ENCODE measurements around the gene STX11.
A peak's percentile ranks its signal among the peaks of the same experiment; 100 is the strongest.
"Not testable (repeated sequence)": the region's sequence is repeated elsewhere in the genome, so short reads cannot be mapped to it uniquely, and the experiment has no call there.

Gene STX11

DNA sequence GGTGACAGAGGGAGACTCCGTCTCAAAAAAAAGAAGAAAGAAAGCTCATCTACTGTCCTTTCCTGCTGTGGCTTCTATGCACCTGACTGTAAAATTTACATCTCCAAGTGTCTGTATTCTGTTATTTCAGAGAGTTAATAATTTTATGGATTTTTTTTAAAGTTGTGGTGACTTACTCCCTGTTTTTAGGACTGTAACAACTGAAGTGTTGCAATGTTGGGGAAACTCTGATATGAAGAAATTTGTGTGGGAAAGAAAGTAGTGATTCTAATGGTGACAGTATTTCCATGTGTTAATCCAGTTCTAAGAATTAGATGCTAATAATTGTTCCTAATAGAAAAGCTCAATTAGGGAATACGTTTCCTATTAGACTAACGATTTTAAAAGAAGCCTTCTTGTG is 27.4 kb downstream of the STX11 start:
- DNase-seq (ENCODE audit: low read depth) = no peak

DNA sequence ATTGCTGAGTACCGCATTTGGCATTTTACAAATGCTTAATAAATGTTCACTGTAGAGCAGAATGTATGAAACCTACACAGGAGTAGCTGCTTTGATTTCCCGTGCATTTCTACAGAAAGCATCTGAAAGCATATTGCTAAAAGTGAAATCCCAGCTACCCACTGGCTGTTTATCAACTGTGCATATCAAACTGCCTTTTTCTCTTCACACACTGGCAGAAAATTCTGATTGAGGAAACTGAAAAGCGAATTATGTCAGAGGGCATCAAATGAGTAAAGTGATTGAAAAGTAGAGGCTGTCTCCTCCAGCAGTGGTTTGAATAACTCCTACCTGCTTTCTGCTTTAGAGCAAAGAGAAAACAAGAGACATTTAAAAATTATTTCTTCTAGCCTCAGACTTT is 28.0 kb downstream of the STX11 start:
- no peak for DNase-seq (ENCODE audit: low read depth)

DNA sequence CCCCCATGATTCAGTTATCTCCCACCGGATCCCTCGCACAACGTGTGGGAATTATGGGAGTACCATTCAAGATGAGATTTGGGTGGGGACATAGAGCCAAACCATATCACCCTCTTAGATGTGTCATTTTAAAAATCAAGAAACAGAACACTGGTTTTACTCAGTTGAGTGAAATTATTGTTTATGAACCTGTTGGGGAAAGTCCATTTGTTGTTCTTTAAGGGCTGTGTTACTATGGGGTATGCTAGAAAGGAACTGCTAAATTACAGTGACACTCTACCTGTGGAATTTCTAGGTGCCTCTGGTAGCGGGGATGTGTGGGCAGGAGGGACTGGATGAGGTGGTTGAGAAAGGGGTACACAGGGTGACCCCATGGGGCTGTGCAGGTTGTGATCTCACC is 28.9 kb downstream of the STX11 start:
- DNase-seq (ENCODE audit: low read depth) = no peak

DNA sequence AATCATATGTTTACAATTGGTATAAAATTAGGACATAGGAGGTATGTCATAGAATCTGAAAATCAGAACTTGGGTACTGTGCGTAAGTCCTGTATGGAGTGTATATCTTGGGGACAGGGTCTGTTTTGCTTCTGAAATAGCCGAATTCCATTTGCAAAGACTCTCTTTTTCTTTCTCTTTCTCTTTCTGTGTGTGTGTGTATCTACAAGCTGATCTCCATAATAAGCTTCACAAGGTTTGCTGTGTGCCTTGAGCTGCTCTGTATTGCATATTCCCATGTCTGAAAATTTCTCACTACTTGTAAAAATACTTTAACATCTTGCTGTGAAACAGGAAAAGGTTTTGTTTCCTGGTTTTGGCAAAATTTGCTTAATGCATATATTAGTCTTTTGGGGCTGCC is 29.5 kb downstream of the STX11 start:
- DNase-seq (ENCODE audit: low read depth) = no peak

DNA sequence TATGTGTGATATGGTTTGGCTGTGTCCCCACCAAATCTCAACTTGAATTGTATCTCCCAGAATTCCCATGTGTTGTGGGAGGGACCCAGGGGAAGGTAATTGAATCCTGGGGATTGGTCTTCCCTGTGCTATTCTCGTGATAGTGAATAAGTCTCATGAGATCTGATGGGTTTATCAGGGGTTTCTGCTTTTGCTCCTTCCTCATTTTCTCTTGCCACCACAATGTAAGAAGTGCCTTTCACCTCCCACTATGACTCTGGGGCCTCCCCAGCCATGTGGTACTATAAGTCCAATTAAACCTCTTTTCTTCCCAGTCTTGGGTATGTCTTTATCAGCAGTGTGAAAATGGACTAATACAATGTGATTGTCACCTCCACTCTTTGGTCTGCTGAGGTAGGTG is 30.0 kb downstream of the STX11 start:
- DNase-seq (ENCODE audit: low read depth) = not testable (repeated sequence)

DNA sequence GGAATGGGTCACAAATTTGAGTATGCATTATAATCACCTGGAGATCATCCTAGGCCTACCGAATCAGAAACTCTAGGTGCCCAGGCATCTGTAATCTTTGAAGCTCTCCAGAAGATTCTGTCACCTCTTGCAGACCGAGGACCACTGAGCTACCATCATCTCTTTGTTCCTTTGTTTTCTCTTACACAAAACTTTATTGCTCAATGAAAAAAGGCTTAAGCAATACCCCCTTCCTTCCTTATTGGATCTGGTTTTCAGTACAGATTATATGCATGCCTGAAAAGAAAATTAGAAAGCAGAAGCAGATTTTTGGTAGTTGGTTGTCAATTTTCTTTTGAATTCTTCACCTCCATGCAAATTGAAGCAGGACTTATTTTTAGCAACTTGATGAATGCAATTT is 31.3 kb downstream of the STX11 start:
- DNase-seq (ENCODE audit: low read depth) = no peak

DNA sequence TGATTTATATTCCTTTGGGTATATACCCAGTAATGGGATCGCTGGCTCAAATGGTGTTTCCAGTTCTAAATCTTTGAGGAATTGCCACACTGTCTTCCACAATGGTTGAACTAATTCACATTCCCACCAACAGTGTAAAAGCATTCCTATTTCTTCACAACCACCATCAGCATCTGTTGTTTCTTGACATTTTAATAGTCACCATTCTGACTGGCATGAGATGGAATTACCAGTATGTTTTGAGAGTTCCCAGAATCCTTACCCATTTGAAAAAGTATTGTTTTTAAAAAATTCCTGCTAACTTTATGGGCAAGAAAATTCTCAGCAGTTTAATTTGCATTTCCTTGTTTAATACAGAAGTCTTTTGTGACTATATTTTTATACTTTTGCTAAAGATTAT is 33.9 kb downstream of the STX11 start:
- not testable (repeated sequence) for DNase-seq (ENCODE audit: low read depth)

DNA sequence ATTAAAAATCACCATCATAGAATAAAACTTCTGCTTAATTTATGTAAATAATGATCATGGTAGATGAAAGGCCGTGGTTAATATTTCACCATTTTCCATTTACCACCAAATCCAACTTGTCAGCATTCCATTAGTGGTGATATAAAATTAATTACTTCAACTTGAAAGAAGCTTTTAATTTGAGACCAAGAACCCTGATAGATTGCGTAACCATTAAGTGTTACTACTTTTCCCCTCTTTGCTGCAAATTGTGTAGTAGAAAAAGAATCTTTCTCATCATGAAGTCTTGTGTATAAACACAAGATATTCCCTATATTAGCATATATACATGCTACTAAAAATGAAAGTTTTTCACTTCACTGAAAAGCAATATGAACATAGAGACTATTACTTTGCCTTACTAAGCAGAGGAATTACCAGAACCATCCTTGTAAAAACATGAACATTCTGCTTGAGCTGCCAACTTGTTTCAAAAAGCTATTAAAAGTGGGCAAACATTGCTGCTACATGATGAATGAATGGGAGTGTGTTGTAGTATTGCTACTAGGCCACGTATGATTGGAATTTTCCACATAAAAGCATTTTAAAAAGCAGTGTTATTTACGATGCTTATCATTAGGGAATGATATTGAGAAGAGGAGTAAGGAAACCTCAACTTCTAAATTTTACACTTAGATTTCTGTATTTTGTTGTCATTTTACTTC is 35.0 kb downstream of the STX11 start:
- DNase-seq (ENCODE audit: low read depth) = no peak

DNA sequence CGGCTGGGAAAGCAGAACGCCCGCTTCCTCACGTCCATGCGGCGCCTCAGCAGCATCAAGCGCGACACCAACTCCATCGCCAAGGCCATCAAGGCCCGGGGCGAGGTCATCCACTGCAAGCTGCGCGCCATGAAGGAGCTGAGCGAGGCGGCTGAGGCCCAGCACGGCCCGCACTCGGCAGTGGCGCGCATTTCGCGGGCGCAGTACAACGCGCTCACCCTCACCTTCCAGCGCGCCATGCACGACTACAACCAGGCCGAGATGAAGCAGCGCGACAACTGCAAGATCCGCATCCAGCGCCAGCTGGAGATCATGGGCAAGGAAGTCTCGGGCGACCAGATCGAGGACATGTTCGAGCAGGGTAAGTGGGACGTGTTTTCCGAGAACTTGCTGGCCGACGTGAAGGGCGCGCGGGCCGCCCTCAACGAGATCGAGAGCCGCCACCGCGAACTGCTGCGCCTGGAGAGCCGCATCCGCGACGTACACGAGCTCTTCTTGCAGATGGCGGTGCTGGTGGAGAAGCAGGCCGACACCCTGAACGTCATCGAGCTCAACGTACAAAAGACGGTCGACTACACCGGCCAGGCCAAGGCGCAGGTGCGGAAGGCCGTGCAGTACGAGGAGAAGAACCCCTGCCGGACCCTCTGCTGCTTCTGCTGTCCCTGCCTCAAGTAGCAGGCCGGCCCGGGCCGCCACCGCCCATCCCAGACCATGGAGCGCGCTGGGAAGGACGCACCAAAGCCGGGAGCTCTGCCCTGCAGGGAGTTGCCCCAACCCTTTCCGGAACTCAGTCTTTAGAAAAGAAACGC is 36.7 kb downstream of the STX11 start:
- DNase-seq (ENCODE audit: low read depth) = no peak

DNA sequence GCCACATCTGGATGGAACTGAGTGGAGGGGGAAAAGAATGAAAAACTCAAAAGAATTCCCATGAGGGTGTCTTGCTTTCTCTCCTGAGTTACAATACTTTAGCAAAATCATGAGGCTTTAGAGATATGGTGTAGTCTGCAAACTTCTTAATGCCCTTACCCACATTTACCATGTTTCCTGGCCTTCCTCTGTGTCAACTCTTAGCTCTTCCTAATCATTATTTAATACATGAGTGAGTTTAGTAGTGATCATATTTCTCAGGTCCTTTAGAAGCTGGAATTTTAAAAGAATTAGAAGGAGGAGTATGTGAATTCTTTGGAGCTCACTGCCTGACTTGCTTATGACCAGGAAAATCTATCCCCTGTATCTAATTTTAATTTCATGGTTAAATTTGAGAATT is 39.0 kb downstream of the STX11 start:
- DNase-seq (ENCODE audit: low read depth) = no peak

DNA sequence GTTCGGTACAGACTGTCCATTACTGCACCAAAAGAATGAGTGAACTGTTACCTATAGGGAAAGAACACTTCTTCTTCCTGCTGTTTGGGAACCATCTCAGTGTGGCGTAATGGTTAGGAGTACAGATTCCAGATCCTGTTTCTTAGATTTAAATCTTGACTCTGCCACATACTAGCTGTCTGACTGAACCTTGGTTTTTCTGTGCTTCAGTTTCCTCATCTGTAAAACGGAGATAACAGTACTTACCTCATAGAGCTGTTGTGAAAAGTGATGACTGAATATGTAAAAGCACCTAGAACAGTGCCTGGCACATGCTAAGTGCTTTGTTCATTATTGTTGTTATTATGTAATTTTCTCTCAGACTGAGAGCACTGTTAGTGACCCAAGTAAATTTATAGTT is 39.8 kb downstream of the STX11 start:
- no peak for DNase-seq (ENCODE audit: low read depth)

DNA sequence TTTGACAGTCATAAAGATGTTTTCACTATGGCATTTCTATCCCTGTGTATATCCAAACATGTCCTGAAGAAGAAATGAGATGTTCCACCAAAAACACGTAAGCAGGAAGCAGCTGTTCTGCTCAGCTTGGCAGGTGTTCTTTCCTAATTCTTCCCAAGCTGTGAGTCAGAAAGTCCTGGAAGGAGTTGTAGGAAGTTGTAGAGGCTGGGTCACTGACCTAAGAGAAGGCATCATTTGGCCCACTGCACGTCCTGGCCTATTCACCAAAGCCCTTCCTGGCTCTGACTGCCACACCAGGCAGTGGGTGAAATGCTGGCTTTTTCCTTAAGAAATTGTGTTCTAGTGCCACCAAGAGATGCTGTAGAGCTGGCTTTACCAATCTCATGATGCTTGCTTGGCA is 40.3 kb downstream of the STX11 start:
- DNase-seq (ENCODE audit: low read depth) = peak; percentile 62

DNA sequence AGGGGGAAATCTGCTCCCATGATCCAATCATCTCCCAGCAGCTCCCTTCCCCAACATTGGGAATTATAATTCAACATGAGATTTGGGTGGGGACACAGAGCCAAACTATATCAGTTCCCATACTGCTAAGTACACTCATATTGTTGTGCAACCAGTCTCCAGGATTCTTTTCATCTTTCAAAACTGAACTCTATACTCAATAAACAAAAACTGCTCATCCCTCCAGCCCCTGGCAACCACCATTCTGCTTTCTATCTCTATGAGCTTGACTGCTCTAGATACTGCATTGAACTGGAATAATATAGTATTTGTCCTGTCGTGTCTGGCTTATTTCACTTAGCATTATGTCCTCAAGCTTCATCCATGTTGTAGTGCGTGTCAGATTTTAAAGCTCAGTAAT is 42.9 kb downstream of the STX11 start:
- peak; percentile 33 for DNase-seq (ENCODE audit: low read depth)

DNA sequence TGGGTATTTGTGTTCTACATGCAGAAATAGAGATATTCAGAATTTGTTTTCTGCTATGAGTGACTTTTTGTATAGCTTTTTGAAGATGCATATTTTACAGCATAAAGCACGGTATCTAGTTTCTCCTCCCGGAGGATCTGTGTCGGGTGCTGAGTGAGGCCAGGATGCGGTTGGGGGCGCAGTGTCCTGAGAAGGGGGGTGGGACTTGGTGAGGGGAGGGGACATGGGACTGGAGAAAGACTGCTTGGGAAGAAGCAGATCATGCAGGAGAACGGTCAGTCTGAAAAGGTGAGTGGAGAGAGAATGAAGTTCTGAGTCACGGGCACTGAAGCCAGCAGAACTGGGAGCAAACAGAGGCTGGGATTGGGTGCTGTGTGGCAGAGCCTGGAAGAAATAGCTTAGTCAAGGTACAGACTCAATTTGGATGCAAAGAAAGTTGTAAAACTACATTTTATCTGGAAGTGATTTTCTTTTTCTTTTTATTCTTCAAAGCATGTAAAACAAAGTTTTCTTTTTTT is 44.0 kb downstream of the STX11 start:
- DNase-seq (ENCODE audit: low read depth) = peak; percentile 13

DNA sequence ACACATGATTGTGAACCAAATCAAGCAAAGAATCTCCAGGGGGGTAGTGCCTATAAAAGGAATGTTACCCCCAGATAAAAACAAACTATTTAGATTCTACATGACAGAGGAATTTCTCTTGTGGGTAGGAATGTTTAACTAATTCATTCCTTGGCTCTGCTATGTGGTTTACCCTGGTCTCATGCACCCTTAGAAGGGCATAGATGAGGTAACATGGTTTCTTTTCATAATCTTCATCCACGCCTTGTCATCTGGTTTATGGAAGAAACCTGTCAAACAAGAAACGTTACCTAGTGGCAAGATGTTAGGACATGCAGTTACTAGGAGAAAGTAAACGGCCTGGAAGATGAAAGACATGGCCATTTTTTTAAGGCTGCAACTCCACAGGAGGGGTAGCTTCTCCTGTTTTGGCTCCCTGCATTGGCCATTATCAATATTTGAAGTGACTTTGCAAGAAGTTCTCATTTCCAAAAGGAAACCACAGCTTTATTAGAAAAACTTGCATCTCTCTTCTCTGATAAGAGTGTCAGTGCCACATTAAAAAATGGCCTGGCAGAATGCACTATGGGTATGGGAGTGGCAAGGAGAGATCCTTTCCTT is 45.5 kb downstream of the STX11 start:
- DNase-seq (ENCODE audit: low read depth) = peak; percentile 61

DNA sequence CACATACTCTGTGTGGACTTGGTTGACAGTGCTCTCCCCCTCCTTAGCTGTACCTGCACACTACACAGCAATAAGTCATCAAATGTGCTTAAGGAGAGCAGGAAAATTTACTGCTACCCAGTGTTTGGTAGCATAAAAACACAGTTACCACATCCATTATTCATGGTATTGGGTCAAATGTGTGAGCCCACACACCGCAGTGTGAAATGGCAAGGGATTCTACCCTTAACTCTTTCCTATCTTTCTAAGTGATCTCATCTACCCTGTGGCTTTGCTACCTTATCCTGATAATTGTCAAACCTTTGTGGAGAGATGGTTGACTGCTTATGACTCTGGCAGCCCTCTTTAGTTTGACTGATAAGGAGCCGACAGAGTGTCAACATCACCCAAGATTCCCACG is 47.6 kb downstream of the STX11 start:
- DNase-seq (ENCODE audit: low read depth) = no peak

DNA sequence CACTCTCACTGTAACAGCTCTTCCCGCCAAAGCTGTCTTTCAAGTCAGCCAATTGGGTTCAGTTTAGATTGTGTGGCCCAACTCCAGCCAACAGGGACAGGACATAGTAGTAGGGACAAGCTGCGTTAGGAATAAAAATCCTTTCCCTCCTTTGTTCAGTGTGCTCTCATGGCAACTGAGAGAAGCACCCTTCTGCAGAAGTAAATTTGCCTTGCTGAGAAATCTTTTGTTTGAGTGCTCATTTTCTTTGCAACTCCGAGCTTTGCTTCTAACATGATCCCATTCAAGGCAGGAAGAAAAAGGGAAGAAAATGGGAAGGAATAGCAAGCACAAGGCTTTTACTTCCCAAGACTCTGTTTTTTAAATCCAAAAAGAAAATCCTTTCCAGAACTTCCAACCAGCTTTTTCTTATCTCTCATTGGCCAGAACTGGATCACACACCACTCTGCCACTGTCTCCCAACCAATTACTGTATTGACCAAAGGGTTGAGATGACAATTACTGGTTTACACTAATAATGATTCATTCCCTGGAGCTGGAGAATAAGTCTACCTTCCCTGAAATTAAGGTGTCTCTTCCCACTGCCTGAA is 52.7 kb downstream of the STX11 start:
- no peak for DNase-seq (ENCODE audit: low read depth)

DNA sequence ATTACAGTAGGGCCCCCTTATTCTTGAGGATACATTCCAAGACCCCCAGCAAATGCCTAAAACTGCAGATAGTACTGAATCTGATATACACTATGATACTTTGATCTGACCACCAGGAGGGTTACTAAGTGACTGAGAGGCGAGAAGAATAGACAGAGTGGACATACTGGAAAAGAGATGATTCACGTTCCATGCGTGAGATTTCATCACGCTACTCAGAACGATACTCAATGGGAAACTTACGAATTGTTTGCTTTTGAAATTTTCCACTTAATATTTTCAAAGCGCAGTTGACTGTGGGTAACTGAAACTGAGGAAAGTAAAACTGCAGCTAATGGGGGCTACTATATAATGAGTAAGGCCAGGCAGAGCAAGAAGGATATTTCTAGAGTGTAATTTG is 60.8 kb downstream of the STX11 start:
- DNase-seq (ENCODE audit: low read depth) = peak; percentile 37

DNA sequence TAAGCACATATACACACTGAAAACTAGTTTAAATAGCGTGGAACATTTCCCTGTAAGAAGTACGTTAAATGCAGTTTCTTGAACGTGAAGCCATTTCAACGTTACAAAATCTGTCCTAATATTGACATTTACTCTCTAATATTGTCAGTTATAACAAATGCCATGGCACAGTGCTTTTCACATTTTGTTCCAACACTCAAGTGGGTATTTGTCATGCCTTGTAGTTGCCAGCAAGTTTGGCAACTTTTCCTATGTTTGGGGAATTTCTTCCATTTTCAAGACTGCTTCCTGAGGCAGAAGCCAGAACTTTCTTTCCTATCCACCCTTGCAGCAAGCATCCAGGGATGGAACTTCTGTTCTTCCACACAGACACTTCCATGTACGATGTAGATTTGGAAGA is 63.0 kb downstream of the STX11 start:
- no peak for DNase-seq (ENCODE audit: low read depth)

DNA sequence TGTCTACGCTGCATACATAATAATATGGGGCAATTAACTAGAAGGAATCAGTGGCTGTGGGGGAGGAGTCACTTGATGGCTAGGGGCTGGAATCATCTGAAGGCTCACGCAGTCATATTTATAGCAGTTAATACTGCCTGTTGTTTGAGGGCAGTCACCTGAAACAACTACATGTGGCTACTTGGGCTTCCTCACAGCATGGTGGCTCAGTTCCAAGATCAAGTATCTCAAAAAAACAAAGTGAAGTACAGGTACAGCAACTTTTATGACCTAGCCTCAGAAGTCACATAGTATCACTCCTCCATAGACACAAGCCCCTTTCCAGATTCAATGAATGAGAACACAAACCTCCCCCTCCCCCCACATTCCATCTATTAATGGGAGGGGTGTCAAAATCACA is 63.7 kb downstream of the STX11 start:
- no peak for DNase-seq (ENCODE audit: low read depth)

DNA sequence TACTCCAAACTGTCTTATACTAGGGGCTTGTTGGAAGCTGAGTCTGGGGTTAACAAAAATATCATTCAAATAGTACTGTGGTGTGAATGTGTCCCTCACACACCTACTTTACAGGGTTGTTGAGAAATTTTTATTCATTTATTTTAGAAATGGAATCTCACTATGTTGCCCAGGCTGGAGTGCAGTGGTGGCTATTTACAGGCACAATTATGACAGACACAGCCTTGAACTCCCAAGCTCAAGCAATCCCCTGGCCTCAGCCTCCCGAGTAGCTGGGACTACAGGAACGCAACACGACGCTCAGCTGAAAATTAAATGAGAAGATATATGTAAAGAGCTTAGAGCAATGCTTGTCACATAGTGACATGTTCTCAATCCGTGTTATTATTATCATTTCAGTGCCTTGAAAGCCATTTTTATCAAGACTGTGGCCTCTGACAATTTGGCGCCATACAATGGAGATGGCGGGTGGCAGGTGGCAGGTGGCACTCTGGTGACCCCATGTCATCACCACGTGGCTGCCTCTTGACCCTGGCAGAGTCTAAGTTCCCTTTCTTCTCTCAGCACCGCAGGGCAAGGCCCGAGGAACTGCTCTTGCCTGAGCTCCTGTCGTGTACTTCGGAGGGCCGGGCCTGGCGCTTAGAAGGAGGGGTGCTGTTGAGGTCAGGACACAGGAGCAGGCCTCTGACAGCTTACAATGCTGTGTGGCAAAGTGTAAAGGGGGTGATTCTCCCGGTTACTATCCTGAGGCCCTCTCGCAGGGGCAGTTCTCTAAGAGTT is 64.5 kb downstream of the STX11 start:
- no peak for DNase-seq (ENCODE audit: low read depth)

DNA sequence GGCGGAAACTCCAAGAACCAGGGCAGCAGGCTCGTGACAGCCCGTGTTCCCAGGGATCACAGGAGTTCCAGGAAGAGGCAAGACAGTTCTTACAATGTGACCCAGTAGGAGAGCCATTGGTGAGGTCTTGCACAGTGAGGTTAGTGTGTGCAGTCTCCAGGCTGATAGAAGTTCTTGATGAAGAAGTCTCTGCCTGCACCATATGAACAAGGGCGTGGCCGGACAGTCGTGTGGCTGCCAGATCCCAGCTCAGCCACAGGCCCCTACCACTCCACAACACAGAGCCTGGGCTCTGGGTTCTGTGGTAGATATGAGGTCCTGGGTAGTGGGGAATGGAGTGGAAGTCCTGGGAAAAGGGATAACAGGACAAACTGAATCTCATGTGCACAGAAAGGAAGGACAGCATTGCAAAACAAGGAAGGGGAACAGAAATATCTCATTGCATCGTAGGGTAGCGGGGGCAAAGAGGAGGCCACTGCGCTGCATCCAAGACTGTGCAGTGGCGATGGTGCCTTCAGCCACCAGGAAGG is 65.2 kb downstream of the STX11 start:
- peak; percentile 28 for DNase-seq (ENCODE audit: low read depth)
